Right ventricle myocardium superior (tissue), 1 donor: ENCODE results near the gene APOL6. TPM values are rescaled to one million over a fixed set of nuclear protein-coding genes. Genes with fewer than 3 reads are reported as not detected.
A peak's percentile ranks its signal among the peaks of the same experiment; 100 is the strongest.
"Not testable (repeated sequence)": the region's sequence is repeated elsewhere in the genome, so short reads cannot be mapped to it uniquely, and the experiment has no call there.

Experiments
- ATAC-seq: fragments of 200-7000 bp; cut with Tn5 transposase; one replicate; pipeline ENCODE4 v1.9.1; 2020; ENCODE audit warnings: mild to moderate bottlenecking; ENCODE audit not compliant: poor library complexity
- DNase-seq: peaks from one replicate; pipeline ENCODE4 v3.0.0-alpha.2; 2020
- intact Hi-C: fragments of 100-400 bp; cut with DNase I; formaldehyde crosslinking; loops from one replicate; pipeline ENCODE4 v1.11.2; 2022
- total RNA-seq: library from RNA; stranded (reverse); fragmentation: NEBNext Ultra II Directional; extraction: Animal tissue kit (Norgen Biotek cat#: 25700); gene quantifications from one replicate; pipeline ENCODE4 v1.2.1, GENCODE V29; 2021
- donor health status: DM: no; HTN: yes; CAD: no; lungs with severe emphysema.

Gene APOL6
- total RNA-seq, 1 donor from 2014 or later, result 4.7 TPM

DNA sequence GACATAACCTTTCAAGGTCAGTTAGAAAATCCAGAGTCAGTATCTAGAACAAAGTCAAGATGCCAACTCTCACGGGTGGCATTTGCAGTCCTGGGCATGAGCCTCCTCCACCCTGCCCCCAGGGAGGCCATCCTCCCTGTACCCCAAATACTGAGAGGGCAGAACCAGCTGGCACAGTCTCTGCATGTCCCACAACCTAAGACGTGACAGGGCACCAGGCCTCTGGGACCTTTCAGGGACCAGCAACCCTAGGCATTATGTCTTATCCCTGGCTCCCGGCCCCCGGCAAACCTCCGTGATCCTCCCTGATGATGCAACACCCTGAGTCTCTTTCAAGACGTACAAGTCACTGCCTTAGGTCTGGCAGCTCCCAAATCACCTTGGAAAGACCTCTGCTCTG lies 33.1 kb upstream of the APOL6 start:
- ATAC-seq (peak; percentile 3), DNase-seq (no peak)
- intact Hi-C loops, result no loop called here

DNA sequence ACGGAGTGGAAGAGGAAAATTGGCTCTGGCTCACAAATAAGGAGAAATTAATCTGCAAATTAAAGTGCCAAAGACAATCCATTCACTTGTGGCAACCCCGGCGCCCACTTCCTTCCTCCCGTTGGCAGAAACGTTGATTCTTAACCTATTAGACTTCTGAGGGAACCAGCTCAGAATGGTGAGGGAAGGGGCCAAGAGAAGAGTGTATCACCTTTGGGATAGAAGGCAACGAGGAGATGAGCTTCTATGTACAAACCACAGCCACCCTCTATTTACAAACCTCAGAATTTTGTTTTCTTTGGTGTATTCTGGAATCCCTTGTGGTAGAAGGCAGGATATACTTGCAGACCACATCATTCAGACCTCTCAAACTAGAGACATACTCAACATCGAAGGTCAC lies 32.2 kb upstream of the APOL6 start:
- intact Hi-C loops, result no loop called here
- no peak for DNase-seq
- ATAC-seq, result no peak

DNA sequence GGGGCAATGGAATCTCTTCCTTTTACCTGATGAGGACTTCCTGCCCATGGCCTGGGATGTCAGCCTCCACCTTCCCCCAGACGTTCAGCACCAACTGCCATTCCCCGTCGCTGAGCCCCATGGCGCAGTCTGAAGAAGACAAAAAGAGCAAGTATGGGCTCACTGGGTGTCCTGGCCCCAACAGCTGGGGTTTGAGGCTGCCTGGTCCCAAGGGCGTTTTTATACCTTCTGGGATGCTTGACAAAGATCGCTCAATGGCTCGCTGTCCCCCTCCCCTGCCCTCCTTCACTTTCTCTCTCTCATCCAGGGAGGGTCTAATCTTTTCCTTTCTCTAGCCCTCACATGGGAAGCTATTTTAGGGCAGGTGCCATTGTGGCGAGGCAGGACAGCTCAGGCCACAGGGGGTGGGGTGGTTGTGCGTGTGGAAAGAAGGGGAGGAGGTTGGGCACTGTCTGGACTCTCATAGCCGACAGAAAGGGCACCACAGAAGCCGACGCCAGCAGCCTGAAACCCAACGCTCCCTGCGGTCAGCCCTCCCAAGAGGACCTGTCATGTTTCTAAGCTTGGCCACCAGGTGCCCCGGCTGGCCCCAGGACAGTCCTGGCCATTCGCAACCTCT lies 31.0 kb upstream of the APOL6 start, which contains the start of gene MB:
Gene MB, minus strand, starts transcription at position 193 of the 619 bp plus-strand sequence. Its CDS starts 72 bp downstream, at position 121.
- ATAC-seq (peak; percentile 58), DNase-seq (peak; percentile 76)
- intact Hi-C loops, result no loop called here

DNA sequence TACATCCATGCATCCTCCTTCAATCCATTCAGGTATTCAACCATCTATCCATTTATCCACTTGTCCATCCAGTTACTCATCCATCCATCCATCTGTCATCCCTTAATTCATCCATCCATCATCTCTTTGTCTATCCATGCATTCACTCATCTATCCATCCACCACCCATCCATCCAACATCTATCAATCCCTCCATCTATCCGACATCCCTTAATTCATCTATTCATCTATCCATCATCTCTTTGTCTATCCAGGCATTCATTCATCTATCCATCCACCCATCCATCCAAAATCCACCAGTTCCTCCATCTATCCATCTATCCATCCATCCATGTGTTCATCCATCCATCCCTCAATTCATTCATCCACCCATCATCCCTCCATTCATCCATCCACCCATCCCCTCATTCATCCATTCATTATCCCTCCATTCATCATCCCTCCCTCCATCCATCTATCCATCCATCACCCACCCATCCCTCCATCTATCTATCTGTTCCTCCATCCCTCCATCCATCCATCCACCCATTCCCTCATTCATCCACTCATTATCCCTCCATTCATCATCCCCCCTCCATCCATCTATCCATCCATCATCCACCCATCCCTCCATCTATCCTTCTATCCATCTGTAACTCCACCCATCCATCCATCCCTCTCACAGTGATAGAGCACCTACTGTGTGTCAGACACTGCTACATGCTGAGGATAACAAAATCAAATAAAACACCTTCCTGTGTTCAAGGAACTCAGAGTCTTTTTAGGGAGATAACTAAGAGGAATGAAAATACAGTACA lies 29.6 kb upstream of the APOL6 start:
- intact Hi-C loops, result no loop called here
- no peak for ATAC-seq
- no peak for DNase-seq

DNA sequence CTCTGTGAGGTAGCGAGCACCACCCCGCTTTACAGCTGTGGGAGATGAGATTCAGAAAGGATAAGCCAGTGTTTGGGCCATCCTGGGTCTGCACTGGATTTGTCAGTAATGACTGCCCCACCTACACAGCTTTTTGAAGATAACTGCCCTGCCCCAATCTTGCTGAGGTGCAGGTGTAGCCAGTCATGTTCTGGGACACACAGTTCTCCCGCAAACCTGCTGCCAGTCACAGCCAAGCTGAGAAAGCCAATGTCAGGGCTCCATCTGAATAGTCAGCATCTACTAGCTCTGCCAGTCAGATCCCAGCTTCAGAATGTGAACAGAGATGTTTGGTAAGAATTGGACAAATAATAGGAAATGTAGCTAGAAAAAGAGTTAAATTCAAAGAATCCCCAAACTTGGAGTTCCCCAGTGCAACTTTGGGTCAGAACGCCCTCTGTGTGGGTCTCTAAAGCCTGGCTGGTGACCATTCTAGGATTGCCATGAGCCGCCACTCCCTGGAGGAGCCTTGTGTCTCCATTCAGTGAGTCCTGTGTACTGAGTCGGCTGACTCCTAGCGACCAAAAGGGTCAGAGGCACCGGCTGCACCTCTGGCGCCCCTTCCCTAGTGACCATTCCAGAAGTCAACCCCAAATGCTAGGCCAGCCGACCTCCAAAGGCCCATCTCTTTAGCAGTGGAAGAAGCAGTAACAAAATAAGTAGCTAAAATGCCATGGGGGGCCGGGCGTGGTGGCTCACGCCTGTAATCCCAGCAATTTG lies 28.7 kb upstream of the APOL6 start:
- DNase-seq, result no peak
- ATAC-seq, result no peak
- intact Hi-C loops, result loop anchor here (10.0 kb wide), 2 partner anchors 215 to 265 kb away; no protein-coding TSS in a partner anchor

DNA sequence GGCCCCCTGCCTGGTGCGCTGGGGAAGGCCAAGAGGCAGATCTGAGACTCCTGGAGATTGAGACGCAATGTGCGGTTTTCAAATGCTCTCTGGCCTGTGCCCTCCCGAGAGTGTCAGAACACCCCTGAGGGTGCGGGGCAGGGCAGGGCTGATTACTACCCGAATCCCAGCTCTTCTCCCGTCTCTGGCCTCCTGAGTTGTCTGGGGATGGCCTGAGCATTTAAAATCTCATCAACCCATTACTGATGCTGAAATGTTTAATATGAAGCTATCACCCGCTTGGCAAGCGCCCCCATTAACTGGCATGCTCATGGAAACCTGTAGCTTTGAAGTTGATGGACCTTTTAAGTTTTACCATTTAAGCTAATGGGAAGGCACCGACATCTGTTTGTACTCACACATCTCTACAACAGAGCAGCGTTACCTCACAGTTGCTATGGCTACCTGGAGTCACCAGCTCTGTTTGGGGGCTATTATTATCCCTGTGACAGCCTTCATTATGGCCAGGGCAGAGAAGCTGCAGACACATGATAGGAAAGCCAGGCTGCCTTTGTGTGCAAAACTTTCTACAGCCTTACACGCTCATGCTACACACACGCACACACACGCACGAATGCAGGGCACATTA lies 27.5 kb upstream of the APOL6 start:
- ATAC-seq (peak; percentile 60), DNase-seq (no peak)
- intact Hi-C loops, result loop anchor here (10.0 kb wide), 2 partner anchors 214 to 266 kb away; no protein-coding TSS in a partner anchor

DNA sequence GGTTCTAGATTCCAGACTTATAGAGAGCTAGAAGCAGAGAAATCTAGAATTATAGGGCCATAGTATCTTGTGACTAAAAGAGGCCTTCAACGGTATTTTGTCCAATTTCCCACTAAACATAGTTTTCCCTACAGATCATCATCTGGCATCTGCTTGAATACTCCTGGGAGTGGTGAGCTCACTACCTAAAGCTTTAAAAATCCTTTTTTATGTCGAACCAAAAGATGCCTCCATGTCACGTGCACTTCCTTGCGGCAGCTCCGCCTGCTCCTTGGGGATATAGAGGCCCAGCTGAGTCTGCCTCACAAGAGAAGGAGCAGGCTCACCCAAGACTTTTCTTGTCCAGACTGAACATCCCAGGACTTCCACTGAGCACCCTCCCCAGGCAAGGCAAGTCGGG lies 26.8 kb upstream of the APOL6 start:
- intact Hi-C loops, result loop anchor here (10.0 kb wide), 2 partner anchors 213 to 267 kb away; no protein-coding TSS in a partner anchor
- no peak for DNase-seq
- ATAC-seq, result no peak

DNA sequence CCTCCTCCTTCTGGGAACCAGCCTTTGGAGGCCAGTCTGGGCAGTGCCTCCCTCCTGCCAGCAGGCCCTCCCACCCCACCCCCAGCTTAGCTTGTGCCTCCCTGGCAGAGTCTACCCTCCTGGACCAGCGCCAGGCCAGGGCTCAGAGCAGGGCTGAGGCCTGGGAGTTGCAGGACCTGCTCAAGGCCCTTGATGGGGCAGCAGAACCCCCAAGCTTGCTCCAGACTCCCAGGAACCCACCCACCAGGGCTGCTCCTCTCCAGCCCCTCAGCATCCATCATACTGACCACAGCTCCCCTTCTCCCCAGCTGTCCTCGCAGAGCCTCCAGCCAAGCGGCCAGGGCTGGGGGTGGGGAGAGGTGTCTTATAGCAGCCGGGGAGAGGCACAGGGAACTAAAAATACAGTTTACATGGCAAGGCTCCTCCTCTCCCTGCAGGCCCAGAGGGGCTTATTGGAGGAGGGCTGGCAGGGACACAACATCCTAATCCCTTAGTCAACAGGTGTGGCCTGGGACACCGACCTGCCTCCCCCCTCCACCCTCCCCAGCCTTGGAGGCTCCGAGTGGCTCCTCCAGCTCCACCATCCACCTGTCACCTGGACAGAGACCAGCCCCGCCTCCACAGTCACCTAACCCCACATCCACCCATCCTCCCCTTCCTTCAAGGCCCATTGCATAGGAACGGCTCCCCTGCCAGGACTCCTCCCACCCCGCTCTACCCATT lies 25.9 kb upstream of the APOL6 start:
- DNase-seq (peak; percentile 79), ATAC-seq (peak; percentile 64)
- intact Hi-C loops, result loop anchor here (2.0 to 10.0 kb wide), 4 partner anchors 36 to 268 kb away; no protein-coding TSS in a partner anchor

DNA sequence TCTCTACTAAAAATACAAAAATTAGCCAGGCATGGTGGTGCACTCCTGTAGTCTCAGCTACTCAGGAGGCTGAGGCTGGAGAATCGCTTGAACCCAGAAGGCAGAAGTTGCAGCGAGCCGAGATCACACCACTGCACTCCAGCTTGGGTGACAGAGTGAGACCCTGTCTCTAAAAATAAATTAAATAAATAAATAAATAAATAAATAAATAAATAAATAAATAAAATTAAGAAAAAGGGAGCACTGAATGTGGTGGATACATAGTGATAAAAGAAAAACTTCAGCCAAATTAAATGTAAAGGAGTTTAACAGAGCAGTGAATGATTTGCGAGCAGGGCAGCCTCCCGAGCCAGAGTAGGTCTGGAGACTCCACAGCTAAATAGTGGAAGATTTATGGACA lies 24.4 kb upstream of the APOL6 start:
- intact Hi-C loops, result loop anchor here (2.0 to 10.0 kb wide), 4 partner anchors 37 to 269 kb away; no protein-coding TSS in a partner anchor
- ATAC-seq, result not testable (repeated sequence)

DNA sequence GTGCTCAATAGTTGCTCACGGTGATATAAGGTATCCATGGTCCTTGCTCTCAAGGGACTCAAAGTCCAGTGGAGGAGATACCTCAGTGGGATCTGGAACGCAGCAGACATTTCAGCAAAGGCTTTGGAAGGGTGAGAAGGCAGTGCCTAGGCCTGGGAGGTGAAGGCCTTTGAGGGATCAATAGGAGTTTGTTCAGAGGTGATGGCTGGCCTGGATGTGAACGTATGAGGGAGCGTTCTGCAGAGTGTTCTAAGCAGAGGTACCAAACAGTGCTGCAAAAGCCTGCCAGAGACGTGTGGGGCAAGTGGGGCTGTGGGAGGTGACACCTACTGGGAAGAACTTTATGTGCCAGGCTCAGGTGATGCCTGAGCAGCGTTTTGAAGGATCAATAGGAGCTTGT lies 23.7 kb upstream of the APOL6 start:
- DNase-seq (no peak), ATAC-seq (no peak)
- intact Hi-C loops, result loop anchor here (10.0 kb wide), 2 partner anchors 210 to 270 kb away; no protein-coding TSS in a partner anchor

More for the DNA sequence above, 24.4 kb upstream of the APOL6 start:
- DNase-seq, result not testable (repeated sequence)

DNA sequence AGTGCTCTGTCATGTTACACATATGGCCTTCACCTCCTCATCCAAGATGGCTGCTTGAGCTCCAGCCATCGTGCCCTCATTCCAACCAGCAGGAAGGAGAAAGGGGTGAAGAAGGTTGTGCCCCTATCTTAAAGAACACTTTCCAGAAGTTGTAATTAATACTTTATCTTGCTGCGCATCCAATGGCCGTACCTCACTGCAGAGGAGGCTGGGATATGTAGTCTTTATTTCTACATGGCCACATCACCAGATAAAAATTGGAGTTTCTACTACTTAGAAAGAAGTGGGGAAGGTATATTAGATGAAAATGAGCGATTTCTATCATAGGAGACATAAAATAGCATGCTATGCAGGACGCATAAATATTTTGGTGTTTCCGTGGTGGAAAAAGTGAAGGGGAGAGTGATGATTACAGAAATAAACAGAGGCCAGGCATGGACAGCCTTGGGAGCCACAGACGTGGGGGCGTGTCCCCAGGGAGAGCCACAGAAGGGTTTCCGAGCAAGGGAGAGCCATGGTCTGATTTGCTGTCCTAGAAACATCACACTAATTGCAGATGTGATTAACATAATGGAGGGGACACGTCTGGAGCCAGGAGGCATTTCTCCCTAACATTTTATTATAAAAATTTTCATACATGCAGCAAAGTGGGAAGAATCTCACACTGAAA lies 22.3 kb upstream of the APOL6 start:
- intact Hi-C loops, result loop anchor here (5.0 to 10.0 kb wide), 3 partner anchors 209 to 296 kb away; no protein-coding TSS in a partner anchor
- DNase-seq (no peak), ATAC-seq (no peak)

DNA sequence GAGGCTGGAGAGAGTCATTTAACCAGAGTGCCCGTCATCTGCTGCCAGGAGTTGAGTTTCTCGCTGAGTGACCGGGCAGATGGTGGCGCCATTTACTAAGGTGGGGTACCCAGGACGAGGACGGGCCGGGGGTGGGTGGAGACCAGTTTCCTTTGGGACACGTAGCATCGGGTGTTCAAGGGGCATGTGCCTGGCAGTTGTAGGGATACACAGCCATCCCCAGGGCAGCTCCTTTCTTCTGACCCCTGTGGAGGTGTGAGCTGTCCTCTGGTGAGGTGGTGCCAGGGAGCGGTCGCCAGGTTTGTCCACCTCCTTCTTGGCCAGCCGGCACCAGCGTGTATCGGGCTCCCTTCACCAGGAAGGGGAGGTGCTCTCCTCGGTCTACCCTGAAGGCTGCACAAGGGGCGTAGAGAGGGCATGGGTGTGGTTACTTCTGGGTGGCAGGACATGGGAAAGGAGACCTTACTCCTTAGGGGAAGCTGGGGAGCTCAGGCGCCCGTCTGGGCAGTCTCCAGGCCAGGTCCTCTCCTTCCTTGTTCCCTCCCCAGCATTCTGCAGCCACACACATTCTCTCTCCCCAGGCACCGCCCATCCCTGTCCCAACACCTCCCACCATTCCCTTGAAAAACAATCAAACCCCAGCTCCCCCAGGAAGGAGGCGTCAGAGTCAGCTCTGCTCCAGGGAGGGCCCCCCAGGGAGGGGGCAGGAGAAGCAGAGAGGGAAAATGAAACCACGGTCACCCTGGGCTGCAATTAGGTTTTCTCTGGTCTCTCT lies 20.8 kb upstream of the APOL6 start:
- peak; percentile 87 for DNase-seq
- intact Hi-C loops, result loop anchor here (5.0 to 10.0 kb wide), 3 partner anchors 207 to 295 kb away; no protein-coding TSS in a partner anchor
- peak; percentile 70 for ATAC-seq

DNA sequence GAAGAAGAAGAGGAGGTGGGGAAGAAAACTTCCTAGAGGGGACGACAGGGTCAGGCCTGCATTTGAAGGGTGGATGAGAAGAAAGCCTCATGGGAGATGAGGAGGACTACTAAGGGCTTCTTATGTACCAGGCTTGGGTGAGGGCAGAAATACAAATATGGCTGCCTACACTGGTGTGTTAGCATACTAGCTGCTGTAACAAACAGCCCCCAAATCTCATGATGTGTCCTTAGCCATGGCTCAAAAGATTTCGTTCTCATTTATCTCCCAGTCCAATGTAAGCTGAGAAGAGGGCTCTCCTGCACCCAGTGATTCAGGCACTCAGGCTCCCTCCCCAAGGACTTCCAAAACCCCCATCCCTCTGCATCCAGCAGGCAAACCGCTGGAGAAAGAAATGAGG lies 19.5 kb upstream of the APOL6 start:
- intact Hi-C loops, result loop anchor here (5.0 to 10.0 kb wide), 3 partner anchors 206 to 294 kb away; no protein-coding TSS in a partner anchor

DNA sequence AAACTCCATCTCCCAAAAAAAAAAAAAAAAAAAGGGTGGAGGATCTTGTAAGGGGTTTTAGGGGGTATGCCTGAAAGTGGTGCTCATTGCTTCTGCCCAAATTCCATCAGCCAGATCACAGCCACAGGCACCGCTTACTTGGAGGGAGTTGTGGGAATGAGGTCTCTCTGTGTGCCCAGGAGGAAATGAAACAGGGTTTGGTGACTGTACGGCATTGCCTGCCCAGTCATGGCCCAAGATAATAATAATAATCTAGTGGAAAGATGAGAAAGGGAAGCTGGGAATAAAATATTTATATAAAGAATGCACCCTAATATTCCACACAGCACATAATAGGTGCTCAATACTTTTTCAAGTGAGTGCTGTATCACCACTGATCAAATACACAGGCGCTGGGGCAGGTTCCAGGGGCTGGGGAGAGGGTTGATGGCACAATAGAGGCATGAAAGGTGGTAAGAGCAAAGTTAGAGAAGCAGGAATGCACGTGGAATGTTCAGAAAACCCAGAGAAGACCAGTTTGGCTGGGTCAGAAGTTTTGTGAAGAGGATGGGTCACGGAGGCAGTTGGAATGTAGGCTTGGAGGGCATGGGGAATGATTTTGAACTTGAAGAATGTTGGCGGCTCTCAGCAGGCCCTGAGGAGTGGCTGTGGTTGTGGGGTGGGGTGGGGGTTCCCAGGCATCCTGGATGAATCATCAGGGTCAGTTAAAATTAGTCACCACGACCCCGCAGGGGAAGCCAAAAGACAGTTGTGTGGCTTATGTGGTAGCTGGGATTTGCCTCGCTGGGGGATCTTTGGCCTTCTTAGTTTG lies 18.6 kb upstream of the APOL6 start:
- intact Hi-C loops, result loop anchor here (5.0 to 10.0 kb wide), 4 partner anchors 205 to 485 kb away; no protein-coding TSS in a partner anchor
- ATAC-seq (no peak), DNase-seq (peak; percentile 64)

More for the DNA sequence above, 19.5 kb upstream of the APOL6 start:
- no peak for ATAC-seq
- no peak for DNase-seq

DNA sequence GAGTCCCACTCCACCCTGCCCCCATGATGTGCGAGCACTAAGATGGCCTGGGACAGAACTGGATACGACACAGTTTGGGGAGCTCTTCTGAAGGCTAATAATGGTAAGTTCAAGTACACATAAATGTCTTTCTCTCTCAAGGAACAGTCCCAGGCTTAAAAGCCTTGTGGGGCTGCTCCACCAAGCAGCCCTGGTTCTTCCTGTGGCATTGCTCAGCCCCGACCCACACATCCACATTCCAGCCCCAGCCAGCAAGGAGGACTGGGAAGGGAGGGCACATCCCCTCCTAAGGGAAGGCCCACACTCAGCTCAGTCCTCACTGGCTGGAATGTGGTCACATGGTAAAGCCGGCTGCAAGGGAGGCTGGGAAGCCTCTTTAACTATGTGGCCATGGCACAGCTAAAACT lies 17.9 kb upstream of the APOL6 start:
- ATAC-seq, result no peak
- no peak for DNase-seq
- intact Hi-C loops, result loop anchor here (10.0 kb wide), 1 partner anchor 484 kb away; no protein-coding TSS in a partner anchor
